A673 (cell line): ENCODE data around the gene HPS3. TPM values are rescaled to one million over a fixed set of nuclear protein-coding genes. Genes with fewer than 3 reads are reported as not detected.

Experiments used
- BruUV-seq: library from RNA; stranded (reverse); fragments of 400-500 nt; replicated peaks from 2 replicates; lab custom pipeline; 2021; lab: Mats Ljungman, UMichigan
- CTCF ChIA-PET: fragments of 300-600 bp; sonication (Branson Sonifier 250); formaldehyde crosslinking; loops from one replicate; lab custom pipeline; 2022; ENCODE audit warnings: antibody characterized with exemption; lab: Charles Lee
- POLR2A ChIA-PET: fragments of 300-600 bp; sonication (Branson Sonifier 250); formaldehyde crosslinking; loops from one replicate; lab custom pipeline; 2022; ENCODE audit warnings: antibody characterized with exemption; ENCODE audit not compliant: low non-redundant PET; lab: Charles Lee
- DNase-seq: peaks from one replicate; pipeline ENCODE4 v3.0.0-alpha.2; 2015; ENCODE audit warnings: low spot score
- H3K27ac ChIP-seq: fragments of 200-600 bp; sonication (generic); 2 replicates; pipeline ENCODE4 v1.5.1; 2016; ENCODE audit warnings: mixed run types, low read depth, mild to moderate bottlenecking, mixed read lengths, antibody characterized with exemption, low read length; ENCODE audit not compliant: poor library complexity, severe bottlenecking
- H3K27me3 ChIP-seq: fragments of 200-600 bp; sonication (generic); replicated peaks from 2 replicates; pipeline ENCODE4 v1.6.1; 2017; ENCODE audit warnings: mixed run types, low read depth, mild to moderate bottlenecking, mixed read lengths, antibody characterized with exemption, low read length; ENCODE audit not compliant: insufficient read depth, poor library complexity
- H3K36me3 ChIP-seq: fragments of 200-600 bp; sonication (generic); 2 replicates; pipeline ENCODE4 v1.6.1; 2016; ENCODE audit warnings: mixed run types, mild to moderate bottlenecking, mixed read lengths, antibody characterized with exemption, low read length; ENCODE audit not compliant: insufficient read depth, poor library complexity, severe bottlenecking
- H3K4me1 ChIP-seq: fragments of 200-600 bp; sonication (generic); 2 replicates; pipeline ENCODE4 v1.6.1; 2017; ENCODE audit warnings: mixed run types, mild to moderate bottlenecking, mixed read lengths, antibody characterized with exemption, low read length; ENCODE audit not compliant: insufficient read depth, poor library complexity, severe bottlenecking
- H3K4me3 ChIP-seq: fragments of 200-600 bp; sonication (generic); 2 replicates; pipeline ENCODE4 v1.5.1; 2016; ENCODE audit warnings: low read depth, mixed run types, mild to moderate bottlenecking, mixed read lengths, low read length; ENCODE audit not compliant: poor library complexity, severe bottlenecking
- H3K9me3 ChIP-seq: fragments of 200-600 bp; sonication (generic); 2 replicates; pipeline ENCODE4 v1.6.1; 2016; ENCODE audit warnings: mixed run types, low read depth, mild to moderate bottlenecking, mixed read lengths, antibody characterized with exemption, low read length; ENCODE audit not compliant: poor library complexity, severe bottlenecking
- CTCF ChIP-seq: fragments of 300-800, 200-600 bp; sonication (generic); conservative IDR thresholded peaks from 2 replicates; pipeline ENCODE4 v1.5.1; 2017; ENCODE audit warnings: low read depth, mild to moderate bottlenecking, antibody characterized with exemption, low read length, moderate library complexity, mixed read lengths
- EZH2 ChIP-seq: fragments of 200-600 bp; sonication (generic); IDR thresholded peaks from 2 replicates; pipeline ENCODE4 v1.6.1; 2017; ENCODE audit warnings: borderline replicate concordance, low read depth, mild to moderate bottlenecking, mixed read lengths, antibody characterized with exemption, low read length; ENCODE audit not compliant: poor library complexity, severe bottlenecking
- intact Hi-C: fragments of 100-400 bp; cut with micrococcal nuclease; formaldehyde crosslinking; loops from one replicate; pipeline ENCODE4 v1.10.0; 2022; ENCODE audit not compliant: unreplicated experiment
- total RNA-seq: library from RNA; stranded (reverse); gene quantifications from 2 replicates; pipeline ENCODE4 v1.2.3, GENCODE V29; 2021

The HPS3 gene
- total RNA-seq, 1 experiment from 2014 or later: 12.6 TPM

GRCh38 chr3:149119466-149119865, 10.0 kb upstream of the HPS3 start:
- Histone ChIP-seq H3K36me3 (no peaks in the 10 kb centered on the region), H3K9me3 (no peaks in the 10 kb centered on the region), H3K4me1 (no peaks in the 10 kb centered on the region), H3K27ac (no peak overlapping the region), H3K27me3 (no peaks in the 10 kb centered on the region), H3K4me3 (no peak overlapping the region)
- no TSS peak for BruUV-seq
- no peak for TF ChIP-seq CTCF
- TF ChIP-seq EZH2: no peak
- POLR2A ChIA-PET: no interaction called here
- intact Hi-C loops: no loop called here
- DNase-seq: no peak
- CTCF ChIA-PET: no interaction called here

- ChIA-PET POLR2A (no interaction called here), CTCF (interaction anchor here (0.5 to 1.3 kb wide), 10 partner anchors 9 to 368 kb away, joined by 3 to 38 read pairs (median 4); partner anchors contain the start of genes HPS3 and TM4SF18)
- H3K4me3 ChIP-seq: no peak overlapping the region
- H3K36me3 ChIP-seq: no peaks in the 10 kb centered on the region
- TF ChIP-seq EZH2 (no peak), CTCF (peak; percentile 69)
- intact Hi-C loops: loop anchor here (1.0 to 5.0 kb wide), 3 partner anchors 153 to 367 kb away; no protein-coding TSS in a partner anchor
- no peaks in the 10 kb centered on the region for H3K27me3 ChIP-seq
- peak; percentile 70 for DNase-seq
- no TSS peak for BruUV-seq
- no peaks in the 10 kb centered on the region for H3K4me1 ChIP-seq
- no peaks in the 10 kb centered on the region for H3K9me3 ChIP-seq
- H3K27ac ChIP-seq: no peak overlapping the region
These were observed 9.1 kb upstream of the HPS3 start for GRCh38 chr3:149120051-149120972.

- H3K4me1 ChIP-seq: no peaks in the 10 kb centered on the region
- no peak overlapping the region for H3K4me3 ChIP-seq
- ChIA-PET CTCF (no interaction called here), POLR2A (no interaction called here)
- H3K27me3 ChIP-seq: no peaks in the 10 kb centered on the region
- no TSS peak for BruUV-seq
- intact Hi-C loops: loop anchor here (5.0 kb wide), 1 partner anchor 364 kb away; no protein-coding TSS in a partner anchor
- H3K36me3 ChIP-seq: no peaks in the 10 kb centered on the region
- no peak for DNase-seq
- TF ChIP-seq CTCF (no peak), EZH2 (no peak)
- H3K27ac ChIP-seq: no peak overlapping the region
- no peaks in the 10 kb centered on the region for H3K9me3 ChIP-seq
These were observed 6.5 kb upstream of the HPS3 start for GRCh38 chr3:149122721-149123578.
